Neural progenitor cell (in vitro differentiated cells): ENCODE results near the gene CDRT4. TPM values are rescaled to one million over a fixed set of nuclear protein-coding genes. Genes with fewer than 3 reads are reported as not detected.

Source experiments
- DNase-seq: peaks from one replicate; pipeline ENCODE4 v3.0.0-alpha.2; 2016; ENCODE audit warnings: low spot score
- H2AFZ ChIP-seq: fragments of 200-600 bp; sonication (generic); replicated peaks from 2 replicates; pipeline ENCODE4 v1.6.1; 2016; ENCODE audit warnings: antibody characterized with exemption
- H3F3A ChIP-seq: fragments of 200-600 bp; sonication (generic); 2 replicates; pipeline ENCODE4 v1.6.1; 2016; ENCODE audit warnings: antibody characterized with exemption, low read depth
- H3K27ac ChIP-seq: fragments of 200-600 bp; sonication (generic); 2 replicates; pipeline ENCODE4 v1.5.1; 2016; ENCODE audit warnings: mild to moderate bottlenecking
- H3K27me3 ChIP-seq: fragments of 200-600 bp; sonication (generic); 2 replicates; pipeline ENCODE4 v1.6.1; 2016; ENCODE audit warnings: mild to moderate bottlenecking, moderate library complexity
- H3K36me3 ChIP-seq: fragments of 200-600 bp; sonication (generic); 2 replicates; pipeline ENCODE4 v1.5.1; 2016
- H3K4me1 ChIP-seq: fragments of 200-600 bp; sonication (generic); 2 replicates; pipeline ENCODE4 v1.6.1; 2016; ENCODE audit warnings: mixed run types
- H3K4me2 ChIP-seq: fragments of 200-600 bp; sonication (generic); 2 replicates; pipeline ENCODE4 v1.6.1; 2016
- H3K4me3 ChIP-seq: fragments of 200-600 bp; sonication (generic); 2 replicates; pipeline ENCODE4 v1.5.1; 2016
- H3K79me2 ChIP-seq: fragments of 200-600 bp; sonication (generic); 2 replicates; pipeline ENCODE4 v1.6.1; 2016; ENCODE audit warnings: low read depth
- H3K9ac ChIP-seq: fragments of 200-600 bp; sonication (generic); 2 replicates; pipeline ENCODE4 v1.6.1; 2016
- H3K9me3 ChIP-seq: fragments of 200-600 bp; sonication (generic); 2 replicates; pipeline ENCODE4 v1.5.1; 2016; ENCODE audit warnings: low read depth
- H4K20me1 ChIP-seq: fragments of 200-600 bp; sonication (generic); 2 replicates; pipeline ENCODE4 v1.6.1; 2016; ENCODE audit warnings: low read depth
- H3K27ac Mint-ChIP-seq: 3 replicates; pipeline ENCODE4 v1.8.0; 2021; ENCODE audit warnings: mixed read lengths
- H3K27me3 Mint-ChIP-seq: 2 replicates; pipeline ENCODE4 v1.8.0; 2022; ENCODE audit warnings: low read depth, mild to moderate bottlenecking, inconsistent platforms, moderate library complexity, mixed read lengths; ENCODE audit not compliant: insufficient read depth
- H3K36me3 Mint-ChIP-seq: 3 replicates; pipeline ENCODE4 v1.8.0; 2021; ENCODE audit warnings: mixed read lengths
- H3K4me1 Mint-ChIP-seq: 3 replicates; pipeline ENCODE4 v1.8.0; 2021; ENCODE audit warnings: mixed read lengths
- H3K4me3 Mint-ChIP-seq: 3 replicates; pipeline ENCODE4 v1.8.0; 2021; ENCODE audit warnings: mild to moderate bottlenecking, moderate library complexity, mixed read lengths
- H3K9me3 Mint-ChIP-seq: 3 replicates; pipeline ENCODE4 v1.8.0; 2020; ENCODE audit warnings: mixed read lengths
- CTCF ChIP-seq: fragments of 200-600 bp; sonication (generic); IDR thresholded peaks from 2 replicates; pipeline ENCODE4 v1.5.1; 2017; ENCODE audit warnings: antibody characterized with exemption, mild to moderate bottlenecking
- EZH2 ChIP-seq: fragments of 200-600 bp; sonication (generic); IDR thresholded peaks from 2 replicates; pipeline ENCODE4 v1.6.1; 2017; ENCODE audit warnings: antibody characterized with exemption, mild to moderate bottlenecking, moderate library complexity
- EZH2phosphoT487 ChIP-seq: fragments of 200-600 bp; sonication (generic); IDR thresholded peaks from 2 replicates; pipeline ENCODE4 v1.6.1; 2017; ENCODE audit warnings: antibody characterized with exemption
- total RNA-seq: library from RNA; depleted of rRNA; stranded (reverse); fragments of >200 nt; gene quantifications from 2 replicates; pipeline ENCODE4 v1.2.3, GENCODE V29; 2015; ENCODE audit warnings: low replicate concordance

The CDRT4 gene
- total RNA-seq, 1 donor from 2014 or later = 18.2 TPM

DNA sequence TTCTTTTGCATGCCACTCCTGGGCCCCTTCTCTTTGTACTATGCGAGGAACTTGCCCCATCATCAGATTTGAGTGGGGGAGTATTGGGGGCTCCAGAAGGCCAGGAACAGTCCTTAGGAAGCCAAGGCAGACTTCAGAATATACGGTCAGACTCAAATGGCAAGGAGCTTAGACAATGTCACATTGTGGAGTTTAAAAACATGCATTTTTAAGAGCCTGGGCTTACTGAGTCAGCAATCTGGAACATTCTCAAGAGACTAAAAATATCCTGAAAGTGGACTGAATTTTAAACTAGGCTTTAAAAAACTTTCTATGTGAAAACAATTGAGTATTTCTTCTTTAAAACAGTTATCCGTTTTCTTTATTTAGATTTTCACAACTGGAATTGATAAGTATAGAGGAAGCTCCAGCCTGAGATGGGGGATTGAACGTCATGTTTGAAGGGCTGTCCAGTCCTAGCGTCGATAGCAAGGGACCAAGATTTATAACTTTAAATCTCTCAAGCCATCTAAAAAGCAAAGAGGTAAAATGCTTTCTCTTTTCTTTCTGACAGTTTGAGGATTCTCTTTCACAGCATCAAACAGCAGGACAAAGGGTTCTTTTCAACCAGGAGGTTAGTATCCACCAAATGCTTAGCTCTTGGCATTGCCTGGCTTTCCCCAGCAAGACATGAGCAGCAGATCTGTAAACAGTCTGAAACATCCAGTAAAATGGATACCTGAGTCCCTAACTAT is 45.8 kb upstream of the CDRT4 start:
- peaks cover 36% of the 10 kb centered on the region for H3K36me3 Mint-ChIP-seq

GRCh38 chr17:15512071-15512709 is 44.8 kb upstream of the CDRT4 start:
- no peaks in the 10 kb centered on the region for H3K4me1 ChIP-seq
- peaks cover 2% of the 10 kb centered on the region for H3K4me1 Mint-ChIP-seq
- no peaks in the 10 kb centered on the region for H3K9me3 Mint-ChIP-seq
- DNase-seq = no peak
- peaks cover 3% of the 10 kb centered on the region for H3K27me3 Mint-ChIP-seq
- no peaks in the 10 kb centered on the region for H3F3A ChIP-seq
- H3K4me3 Mint-ChIP-seq = no peak overlapping the region
- no peak overlapping the region for H3K4me2 ChIP-seq
- H2AFZ ChIP-seq = no peak overlapping the region
- no peaks in the 10 kb centered on the region for H3K36me3 ChIP-seq
- H3K27ac ChIP-seq = no peak overlapping the region
- TF ChIP-seq CTCF (no peak), EZH2 (no peak), EZH2phosphoT487 (no peak)
- H4K20me1 ChIP-seq = no peaks in the 10 kb centered on the region
- peaks cover 34% of the 10 kb centered on the region for H3K36me3 Mint-ChIP-seq
- no peaks in the 10 kb centered on the region for H3K79me2 ChIP-seq
- no peak overlapping the region for H3K9ac ChIP-seq
- H3K4me3 ChIP-seq = no peak overlapping the region
- no peaks in the 10 kb centered on the region for H3K9me3 ChIP-seq
- no peaks in the 10 kb centered on the region for H3K27me3 ChIP-seq
- H3K27ac Mint-ChIP-seq = no peak overlapping the region

More for the DNA sequence above, 45.8 kb upstream of the CDRT4 start:
- Mint-ChIP-seq H3K27ac (no peak overlapping the region), H3K27me3 (peaks cover 3% of the 10 kb centered on the region), H3K9me3 (no peaks in the 10 kb centered on the region), H3K4me3 (no peak overlapping the region), H3K4me1 (peaks cover 2% of the 10 kb centered on the region)
- no peaks in the 10 kb centered on the region for H4K20me1 ChIP-seq
- H3K9me3 ChIP-seq = no peaks in the 10 kb centered on the region
- no peaks in the 10 kb centered on the region for H3F3A ChIP-seq
- no peak overlapping the region for H2AFZ ChIP-seq
- H3K4me2 ChIP-seq = no peak overlapping the region
- H3K79me2 ChIP-seq = no peaks in the 10 kb centered on the region
- H3K27me3 ChIP-seq = no peaks in the 10 kb centered on the region
- H3K4me3 ChIP-seq = no peak overlapping the region
- H3K4me1 ChIP-seq = no peaks in the 10 kb centered on the region
- DNase-seq = no peak
- no peak overlapping the region for H3K9ac ChIP-seq
- H3K27ac ChIP-seq = no peak overlapping the region
- no peaks in the 10 kb centered on the region for H3K36me3 ChIP-seq
- TF ChIP-seq EZH2phosphoT487 (no peak), EZH2 (no peak), CTCF (no peak)

GRCh38 chr17:15511142-15511541 is 43.7 kb upstream of the CDRT4 start:
- DNase-seq = no peak
- Histone ChIP-seq H3K36me3 (no peaks in the 10 kb centered on the region), H3K4me3 (no peak overlapping the region), H3K27ac (no peak overlapping the region), H3K9me3 (no peaks in the 10 kb centered on the region), H3K4me2 (no peak overlapping the region), H4K20me1 (no peaks in the 10 kb centered on the region), H3K4me1 (no peaks in the 10 kb centered on the region), H2AFZ (no peak overlapping the region), H3K79me2 (no peaks in the 10 kb centered on the region), H3K9ac (no peak overlapping the region), H3K27me3 (no peaks in the 10 kb centered on the region), H3F3A (no peaks in the 10 kb centered on the region)
- TF ChIP-seq EZH2phosphoT487 (no peak), CTCF (no peak), EZH2 (no peak)
- no peak overlapping the region for H3K4me3 Mint-ChIP-seq
- H3K27ac Mint-ChIP-seq = no peak overlapping the region
- H3K36me3 Mint-ChIP-seq = peaks cover 39% of the 10 kb centered on the region
- peaks cover 3% of the 10 kb centered on the region for H3K27me3 Mint-ChIP-seq
- H3K4me1 Mint-ChIP-seq = peaks cover 2% of the 10 kb centered on the region
- H3K9me3 Mint-ChIP-seq = no peaks in the 10 kb centered on the region
